GM19043 (cell line): ENCODE results near the gene TUBGCP6.
A peak's percentile ranks its signal among the peaks of the same experiment; 100 is the strongest.

Experiments used
- ATAC-seq: cut with Tn5 transposase; IDR thresholded peaks from one replicate; pipeline ENCODE4 v1.9.1; 2021; ENCODE audit warnings: low read depth; ENCODE audit not compliant: unreplicated experiment

Gene TUBGCP6

DNA sequence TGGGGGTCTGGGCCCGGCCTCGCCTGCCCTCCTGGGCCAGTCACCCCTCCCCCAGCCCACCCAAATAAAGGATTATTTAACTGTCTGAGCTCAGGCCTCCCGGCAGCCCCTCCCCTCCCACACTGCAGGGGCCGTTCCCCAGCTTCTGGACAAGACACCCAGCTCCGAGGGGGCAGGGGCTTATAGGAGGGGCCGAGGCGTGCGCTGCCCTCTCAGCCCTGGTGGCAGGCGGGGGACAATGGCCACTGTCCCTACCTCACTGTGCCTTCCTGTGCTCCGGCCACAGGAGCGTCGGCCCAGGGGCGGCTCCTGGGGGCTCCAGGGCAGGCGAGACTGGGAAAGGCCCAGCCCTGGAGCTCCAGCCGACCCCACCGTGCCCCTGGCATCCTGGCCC, 46.2 kb downstream of the TUBGCP6 start:
- ATAC-seq = no peak

DNA sequence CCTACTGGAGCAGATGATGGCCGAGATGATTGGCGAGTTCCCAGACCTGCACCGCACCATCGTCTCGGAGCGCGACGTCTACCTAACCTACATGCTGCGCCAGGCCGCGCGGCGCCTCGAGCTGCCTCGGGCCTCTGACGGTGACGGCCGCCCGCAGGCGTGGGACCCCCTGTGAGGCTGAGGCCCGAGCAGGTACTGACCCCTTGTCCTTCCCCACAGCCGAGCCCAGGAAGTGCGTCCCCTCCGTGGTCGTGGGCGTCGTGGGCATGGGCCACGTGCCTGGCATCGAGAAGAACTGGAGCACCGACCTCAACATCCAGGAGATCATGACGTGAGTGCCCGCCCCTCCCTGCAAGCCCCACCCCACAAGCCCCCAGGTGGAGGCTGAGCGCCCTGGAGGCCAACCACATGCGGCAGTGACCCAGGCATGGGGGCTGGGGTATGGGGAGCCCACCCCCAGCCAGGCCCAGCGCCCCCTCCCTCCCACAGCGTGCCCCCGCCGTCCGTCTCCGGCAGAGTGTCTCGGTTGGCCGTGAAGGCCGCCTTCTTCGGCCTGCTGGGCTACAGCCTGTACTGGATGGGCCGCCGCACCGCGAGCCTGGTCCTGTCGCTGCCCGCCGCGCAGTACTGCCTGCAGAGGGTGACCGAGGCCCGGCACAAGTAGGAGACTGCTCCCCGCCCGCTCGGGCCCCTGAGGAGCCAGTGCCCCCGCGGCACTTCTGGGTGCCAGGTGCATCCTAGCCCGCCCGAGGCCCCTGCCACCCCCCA, 46.8 kb downstream of the TUBGCP6 start:
- ATAC-seq = no peak

DNA sequence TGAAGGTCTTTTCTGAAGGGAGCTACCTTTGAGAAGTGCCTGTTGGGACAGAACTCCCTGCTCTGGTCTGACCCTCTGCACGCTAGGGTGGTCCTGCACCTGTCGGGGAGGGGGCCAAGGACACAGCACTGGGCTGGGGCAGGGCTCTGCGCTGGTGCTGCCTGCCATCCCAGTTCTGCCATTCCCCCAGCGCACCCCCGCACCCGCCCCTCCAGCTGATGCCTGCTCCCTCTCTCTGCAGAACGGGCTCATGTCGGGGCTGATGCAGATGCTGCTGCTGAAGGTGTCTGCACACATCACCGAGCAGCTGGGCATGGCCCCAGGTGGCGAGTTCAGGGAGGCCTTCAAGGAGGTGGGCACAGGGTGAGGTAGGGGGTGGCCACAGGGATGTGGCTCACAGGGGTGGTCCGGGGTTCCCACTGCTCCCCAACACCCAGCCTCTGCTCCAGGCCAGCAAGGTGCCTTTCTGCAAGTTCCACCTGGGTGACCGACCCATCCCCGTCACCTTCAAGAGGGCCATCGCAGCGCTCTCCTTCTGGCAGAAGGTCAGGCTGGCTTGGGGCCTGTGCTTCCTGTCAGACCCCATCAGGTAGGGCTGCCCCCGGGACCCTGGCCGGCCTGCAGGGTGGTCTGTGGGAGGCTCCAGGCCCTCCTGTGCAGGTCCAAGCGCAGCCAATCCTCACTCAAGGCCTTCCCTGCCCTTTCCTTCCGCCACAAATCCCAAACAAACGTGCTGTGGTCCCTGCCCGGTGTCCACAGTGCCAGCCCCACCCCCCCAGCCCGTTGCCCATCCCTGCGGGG, 47.6 kb downstream of the TUBGCP6 start:
- no peak for ATAC-seq

DNA sequence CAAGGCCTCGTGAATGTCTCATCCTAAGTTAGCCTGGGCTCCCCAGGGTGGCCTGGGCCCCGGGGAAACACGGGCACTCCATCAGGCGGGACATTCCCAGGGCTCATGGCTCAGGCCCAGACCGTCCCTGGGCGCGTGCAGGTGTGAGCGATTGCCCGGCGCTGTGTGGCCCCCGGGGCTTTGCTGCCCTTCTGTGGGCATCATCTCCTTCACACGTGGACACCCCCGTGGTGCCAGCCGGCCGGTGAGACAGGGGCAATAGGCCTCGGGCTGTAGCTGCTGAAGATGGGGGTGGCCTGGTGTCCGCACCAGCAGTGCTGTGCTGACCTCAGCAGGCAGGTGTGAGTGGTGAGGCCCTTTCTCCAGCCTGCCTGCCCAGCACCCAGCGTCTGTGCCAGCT, 48.6 kb downstream of the TUBGCP6 start:
- no peak for ATAC-seq

DNA sequence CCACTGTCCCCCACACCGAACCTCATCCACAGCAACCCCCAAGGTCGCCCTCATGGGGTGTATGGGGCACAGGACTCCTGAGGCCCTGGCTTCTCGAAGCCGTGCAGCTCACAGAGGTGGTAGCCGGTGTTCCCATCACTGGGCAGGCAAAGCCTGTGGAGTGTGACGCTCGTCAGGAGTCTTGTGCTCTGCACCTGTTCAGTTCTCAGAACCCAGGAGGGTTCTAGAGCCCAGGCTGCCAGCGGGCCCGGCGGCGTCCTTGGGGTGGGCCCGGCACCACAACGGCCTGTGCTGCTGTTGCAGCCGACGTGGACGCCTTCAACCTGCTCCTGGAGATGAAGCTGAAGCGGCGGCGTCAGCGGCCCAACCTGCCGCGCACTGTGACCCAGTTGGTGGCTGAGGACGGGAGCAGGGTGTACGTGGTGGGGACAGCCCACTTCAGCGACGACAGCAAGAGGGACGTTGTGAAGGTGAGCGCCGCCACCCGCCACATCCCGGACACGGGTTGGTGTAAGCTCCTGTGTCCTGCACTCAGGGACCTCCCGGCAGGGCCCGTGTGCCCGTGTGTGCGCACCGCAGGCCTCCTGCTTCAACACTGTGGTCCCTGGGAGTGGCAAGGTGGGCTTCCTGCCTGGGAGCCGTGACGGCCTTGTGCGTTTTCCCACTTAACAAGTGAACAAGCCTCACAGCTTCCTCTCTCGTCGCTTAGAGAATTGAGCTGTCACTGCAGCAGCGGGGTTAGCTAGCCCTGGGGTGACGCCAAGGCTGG, 50.6 kb downstream of the TUBGCP6 start:
- ATAC-seq = no peak

DNA sequence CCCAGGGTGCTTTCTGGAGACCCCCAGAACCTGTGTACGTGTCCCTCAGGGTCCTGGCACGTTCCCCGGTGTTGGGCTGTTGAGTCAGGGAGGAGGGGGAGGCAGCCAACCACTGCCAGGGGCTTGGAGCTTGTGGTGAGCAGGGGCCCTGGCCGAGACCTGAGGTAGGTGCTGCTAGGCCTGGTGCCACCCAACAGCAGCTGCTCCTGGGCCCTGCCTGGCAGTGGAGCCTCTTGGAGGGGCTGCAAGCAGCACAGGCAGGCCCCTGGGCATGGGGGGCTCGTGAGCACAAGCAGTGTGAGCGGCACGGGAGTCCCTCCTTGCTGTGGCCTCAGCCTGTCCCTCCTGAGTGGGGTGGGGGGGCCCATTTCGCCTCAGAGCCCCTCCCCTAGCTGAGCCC, 51.2 kb downstream of the TUBGCP6 start:
- no peak for ATAC-seq

DNA sequence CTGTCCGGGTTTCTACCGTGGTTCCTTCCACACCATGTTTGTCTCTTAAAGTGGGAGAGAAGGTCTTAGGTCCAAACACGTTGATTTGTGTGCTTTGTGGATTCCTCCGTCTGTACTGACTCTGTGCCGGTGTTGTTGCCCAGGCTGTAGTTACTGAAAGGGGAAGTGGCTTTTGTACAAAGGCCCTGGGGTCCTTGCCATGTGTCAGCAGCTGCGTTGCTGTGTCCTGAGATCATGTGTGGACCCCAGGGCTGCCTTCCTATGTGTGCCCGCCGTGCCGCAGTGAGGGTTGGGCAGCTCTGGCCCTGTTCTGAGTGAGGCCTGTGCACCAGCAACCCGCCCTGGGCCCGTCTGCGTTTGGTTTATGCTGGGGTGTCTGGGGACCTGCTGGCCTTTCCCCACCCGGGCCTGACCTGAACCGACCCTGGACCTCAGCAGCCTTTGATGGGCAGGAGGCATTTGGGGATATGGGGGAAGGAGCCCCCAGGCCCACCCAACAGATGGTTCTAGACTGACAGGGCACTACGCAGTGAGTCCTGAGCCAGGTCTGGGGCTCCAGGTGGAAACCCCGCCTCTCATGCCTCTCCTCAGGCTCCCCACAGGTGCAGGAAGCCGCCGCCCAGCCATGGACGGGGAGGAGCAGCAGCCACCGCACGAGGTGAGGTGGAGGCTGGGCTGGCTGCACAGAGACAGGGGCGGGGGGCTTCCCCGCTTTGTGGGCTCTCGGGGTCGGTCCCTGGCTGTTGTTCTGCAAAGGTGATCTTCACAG, 52.2 kb downstream of the TUBGCP6 start:
- ATAC-seq = no peak

DNA sequence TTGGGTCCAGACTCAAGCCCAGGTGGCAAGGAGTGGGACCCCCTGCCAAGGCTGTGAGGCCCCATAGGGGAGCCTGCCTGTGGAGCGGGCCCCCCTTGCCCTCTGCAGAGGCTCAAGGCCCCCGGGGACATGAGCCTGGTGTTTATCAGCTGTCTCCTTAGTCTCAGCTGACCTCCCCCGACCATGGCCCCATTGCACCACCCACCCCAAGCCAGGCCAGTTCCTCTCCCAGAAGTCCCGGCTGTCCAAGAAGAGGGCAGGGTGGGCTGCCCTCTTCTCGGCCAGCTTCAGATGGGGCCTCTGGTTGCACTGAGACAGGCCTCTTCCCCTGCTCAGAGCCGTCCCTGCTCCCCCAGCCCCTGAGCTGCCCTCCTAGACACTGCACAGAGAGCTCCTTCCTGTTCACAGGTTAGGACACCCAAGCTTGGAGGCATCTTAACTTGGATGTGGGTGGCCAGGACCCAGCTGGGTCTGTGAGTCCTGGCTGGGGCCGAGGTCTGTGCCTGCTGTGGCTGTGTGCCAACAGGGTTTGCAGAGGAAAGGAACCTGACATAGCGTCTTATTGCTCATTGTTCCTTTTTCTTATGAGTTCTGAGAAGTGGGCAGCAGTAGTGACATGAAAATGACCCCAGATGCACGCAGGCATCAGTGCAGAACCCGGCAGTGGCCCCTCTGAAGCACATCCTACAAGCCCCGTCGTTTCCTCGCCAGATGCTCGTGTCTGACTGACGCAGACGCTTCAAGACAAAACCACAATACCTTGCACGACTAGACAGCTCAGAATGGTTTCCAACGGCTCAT, 53.7 kb downstream of the TUBGCP6 start:
- peak; percentile 10 for ATAC-seq

DNA sequence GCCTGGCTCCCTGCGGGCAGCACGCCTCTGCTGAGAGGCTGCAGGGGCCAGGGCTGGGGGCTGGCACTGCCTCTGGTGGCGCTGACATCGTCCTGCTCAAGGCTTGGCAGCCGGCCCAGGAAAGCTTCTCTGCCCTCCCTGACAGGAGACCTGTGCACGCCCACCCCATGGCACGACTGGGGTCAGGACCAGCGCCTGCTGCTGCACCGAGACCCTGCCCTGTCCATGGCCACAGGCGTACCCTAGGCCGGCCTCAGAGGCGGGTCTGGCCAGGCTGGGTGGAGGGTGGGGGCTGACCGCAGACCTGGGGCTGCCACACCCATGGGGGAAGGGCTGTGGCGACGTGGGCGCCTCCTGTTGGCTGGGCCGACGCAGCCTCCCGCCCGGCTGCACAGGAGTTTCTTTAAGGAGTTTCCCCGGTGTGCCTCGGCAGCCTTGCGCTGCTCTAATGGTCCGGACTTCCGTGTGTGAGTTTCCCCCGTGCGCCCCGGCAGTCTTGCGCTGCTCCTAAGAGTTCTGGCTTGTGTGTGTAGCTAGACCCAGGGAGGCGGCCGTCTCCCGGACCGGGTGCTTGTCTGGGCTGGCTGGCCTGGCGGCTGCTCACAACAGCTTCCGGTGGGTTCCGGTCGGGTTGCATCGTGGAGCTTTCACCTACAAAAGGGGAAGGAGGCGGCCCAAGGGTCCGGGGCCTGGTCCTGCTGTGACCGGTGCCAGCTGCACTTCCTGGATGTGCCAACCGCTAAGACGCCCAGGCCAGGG, 54.5 kb downstream of the TUBGCP6 start:
- peak; percentile 40 for ATAC-seq

DNA sequence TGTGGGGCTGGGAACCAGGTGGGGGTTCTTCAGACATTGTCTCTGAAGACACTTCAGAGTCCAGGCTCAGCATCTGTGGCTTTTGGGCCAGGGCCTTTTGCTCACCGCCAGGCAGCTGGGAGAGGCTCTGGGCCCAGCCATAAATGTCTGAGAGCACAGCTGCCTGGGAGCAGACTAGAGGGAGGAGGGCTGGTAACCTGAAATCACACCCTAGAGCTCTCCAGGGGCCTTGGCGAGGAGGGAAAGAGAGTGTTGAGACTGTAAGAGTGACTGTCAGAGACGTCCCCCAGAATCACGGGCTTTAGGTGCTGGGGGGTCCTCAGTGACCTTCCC, 55.0 kb downstream of the TUBGCP6 start:
- no peak for ATAC-seq

DNA sequence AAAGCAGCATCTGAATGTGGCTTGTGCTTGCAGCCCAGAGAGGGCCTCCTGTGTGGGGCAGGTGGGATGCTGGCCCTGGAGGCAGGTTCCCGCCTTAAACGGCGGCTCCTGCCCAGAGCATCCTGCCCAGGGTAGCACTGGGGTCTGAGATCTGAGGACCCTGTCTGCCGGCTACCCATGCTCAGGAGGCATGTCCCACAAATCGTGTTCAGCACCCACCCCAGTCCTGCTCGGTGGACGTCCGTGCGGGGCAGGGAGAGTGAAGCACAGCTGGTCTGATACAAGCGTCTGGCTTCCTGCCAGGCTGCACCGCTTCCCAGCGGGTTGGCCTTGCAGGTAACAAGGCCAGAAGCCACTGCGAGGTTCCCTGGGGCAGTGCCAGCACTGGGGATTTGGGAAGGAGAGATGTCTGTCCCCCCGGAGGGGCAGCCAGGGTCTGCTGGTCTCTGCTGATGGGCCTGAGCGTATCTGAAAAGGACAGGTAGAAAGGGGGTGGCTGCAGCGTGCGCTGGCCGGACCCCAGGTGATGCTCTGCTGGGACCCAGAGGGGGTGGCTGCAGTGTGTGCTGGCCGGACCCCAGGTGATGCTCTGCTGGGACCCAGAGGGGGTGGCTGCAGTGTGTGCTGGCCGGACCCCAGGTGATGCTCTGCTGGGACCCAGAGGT, 55.5 kb downstream of the TUBGCP6 start:
- no peak for ATAC-seq

DNA sequence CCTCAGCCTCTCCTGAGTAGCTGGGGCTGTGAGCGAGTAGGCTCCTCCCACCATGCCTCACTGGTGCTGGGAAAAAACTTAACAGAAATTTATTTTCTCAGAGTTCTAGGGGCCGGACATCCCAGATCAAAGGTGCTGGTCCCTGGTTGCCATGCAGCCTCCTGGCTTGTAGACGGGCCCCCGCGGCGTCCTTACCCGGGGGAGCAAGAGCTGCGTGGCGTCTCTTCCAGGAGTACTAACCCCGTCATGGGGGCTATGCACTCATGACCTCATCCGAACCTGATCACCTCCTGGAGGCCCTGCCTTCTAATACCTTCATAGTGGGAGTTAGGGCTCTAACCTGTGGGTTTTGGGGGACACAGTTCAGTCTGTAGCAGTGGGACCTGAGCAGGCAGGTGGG, 56.5 kb downstream of the TUBGCP6 start:
- ATAC-seq = no peak

DNA sequence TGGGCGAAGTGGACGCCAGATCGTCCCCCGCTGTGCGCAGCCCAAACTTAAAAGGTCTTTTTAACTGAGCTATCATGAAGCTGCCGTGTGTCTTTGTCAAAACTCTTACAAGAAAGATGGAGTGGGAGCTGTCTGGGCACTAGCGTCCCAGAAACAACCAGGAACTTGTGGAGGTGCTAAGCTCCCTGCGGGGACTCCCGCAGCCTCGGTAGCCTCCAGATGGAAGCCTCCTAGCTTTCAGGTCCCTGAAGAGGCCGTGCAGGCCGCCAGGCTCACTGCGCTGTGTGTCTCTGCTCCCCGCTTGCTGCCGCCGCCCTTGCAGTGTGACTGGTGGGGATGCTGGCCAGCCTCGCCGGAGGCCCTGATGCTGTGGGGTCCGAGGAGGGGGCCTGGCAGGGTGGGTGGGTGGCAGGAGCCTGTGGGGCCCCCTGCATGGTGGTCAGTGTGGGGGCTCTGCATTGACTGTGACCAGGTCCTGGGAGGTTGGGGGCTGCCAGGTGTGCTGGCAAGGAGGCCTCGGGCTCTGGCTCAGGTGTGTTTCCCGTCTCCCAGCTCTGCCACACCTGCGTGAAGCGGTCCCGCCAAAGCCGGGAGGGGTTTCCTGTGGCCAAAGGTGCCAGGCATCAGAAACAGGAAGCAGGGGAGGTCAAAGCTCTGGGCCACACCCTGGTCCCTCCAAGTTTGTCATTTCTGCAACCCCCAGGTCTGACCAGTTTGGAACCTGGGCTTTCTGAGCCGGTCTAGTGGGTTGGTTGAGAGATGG, 57.9 kb downstream of the TUBGCP6 start:
- no peak for ATAC-seq

DNA sequence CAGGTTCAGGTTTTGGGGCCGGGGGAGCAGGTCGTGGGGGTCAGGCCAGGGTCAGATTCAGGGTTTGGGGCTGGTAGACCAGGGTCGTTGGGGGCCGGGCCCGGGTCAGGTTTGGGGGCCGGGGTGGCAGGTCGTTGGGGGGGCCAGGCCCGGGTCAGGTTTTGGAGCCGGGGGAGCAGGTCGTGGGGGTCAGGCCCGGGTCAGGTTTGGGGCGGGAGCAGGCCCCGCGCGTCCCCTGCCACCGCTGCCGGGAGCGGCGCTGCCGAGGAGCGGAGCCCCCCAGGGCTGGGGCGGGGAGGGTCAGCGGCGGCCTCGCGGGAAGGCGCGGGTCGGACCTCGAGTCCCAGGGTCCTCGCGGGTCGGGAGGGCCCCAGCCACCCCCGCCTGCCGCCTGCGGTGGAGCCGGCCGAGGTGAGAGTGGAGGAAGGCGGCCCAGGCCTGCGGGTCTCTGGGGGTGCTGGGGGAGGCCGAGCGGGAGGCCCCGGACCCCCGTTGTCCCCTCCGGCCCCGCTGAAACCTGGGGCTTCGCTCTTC, 58.6 kb downstream of the TUBGCP6 start:
- no peak for ATAC-seq

DNA sequence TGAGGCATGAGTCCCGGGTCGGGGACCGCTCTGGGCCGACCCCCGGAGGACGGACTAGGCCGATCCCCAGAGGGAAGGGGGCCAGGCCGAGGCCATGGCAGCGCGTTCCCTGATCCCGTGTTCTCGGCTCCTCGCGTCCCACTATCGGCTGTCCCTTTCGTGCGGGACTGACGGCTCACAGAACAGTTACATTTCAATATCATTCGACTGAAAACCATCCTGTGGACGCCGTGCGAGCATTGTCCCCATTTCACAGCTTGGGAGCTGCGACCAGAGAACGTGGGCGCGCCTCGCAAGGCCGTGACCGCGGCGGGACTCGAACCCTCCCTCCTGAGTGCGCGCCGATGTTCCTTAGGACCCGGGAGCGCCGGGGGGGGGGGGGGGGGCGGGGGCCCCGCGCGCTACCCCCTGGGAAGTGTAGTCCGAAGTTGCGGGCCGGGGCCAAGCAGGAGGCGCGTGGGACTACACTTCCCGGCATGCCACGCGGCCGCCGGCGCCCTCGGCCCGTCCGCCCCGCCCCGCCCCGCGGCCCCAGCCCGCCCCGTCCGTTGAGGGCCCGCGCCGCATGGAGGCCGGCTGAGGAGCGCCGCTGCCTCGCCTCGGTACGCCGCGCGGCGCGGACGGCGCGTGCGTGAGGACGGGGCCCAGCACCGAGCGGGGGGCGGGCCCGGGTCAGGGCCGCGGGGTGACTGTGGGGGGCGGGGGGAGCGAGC, 59.3 kb downstream of the TUBGCP6 start, which contains the start of gene TRABD:
TRABD (plus strand) TSS at position 539 of the 713 bp plus-strand sequence. CDS start 7,148 bp downstream, outside the sequence.
- no peak for ATAC-seq

DNA sequence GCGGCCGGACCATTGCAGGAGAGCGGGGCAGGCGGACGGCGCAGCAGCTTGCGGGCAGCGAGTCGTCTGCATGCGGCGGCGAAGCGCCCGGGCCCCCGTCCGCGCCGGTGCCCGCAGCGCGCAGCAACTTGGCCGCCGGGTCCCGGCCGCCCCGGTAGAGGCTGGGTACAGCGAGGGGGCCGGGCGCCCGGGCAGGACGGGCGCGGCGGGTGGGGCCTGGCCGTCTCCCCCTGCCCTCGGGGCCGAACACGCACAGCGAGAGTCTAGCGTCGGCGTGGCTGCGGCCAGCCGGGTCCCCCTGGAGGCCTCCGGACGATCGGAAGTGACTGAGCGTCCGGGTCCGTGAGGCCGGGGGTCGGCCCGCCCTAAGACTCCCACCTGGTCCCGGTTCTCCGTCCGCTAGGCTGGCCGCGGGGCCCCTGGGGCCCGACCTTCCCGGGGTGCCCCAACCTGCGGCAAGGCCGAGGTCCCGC, 59.9 kb downstream of the TUBGCP6 start:
- ATAC-seq = no peak
